SK-N-SH treated with all-trans-retinoic acid at 6 μM for 48 hours (cell line): ENCODE measurements around the gene MYO15B.

Experiments used
- ATAC-seq: fragments of 200-7000 bp; cut with Tn5 transposase; 3 replicates; pipeline ENCODE4 v1.9.1; 2020; ENCODE audit warnings: mild to moderate bottlenecking, moderate library complexity
- ARNTL ChIP-seq: fragments of 450-650 bp; formaldehyde crosslinking; IDR thresholded peaks from 2 replicates; pipeline ENCODE4 v1.5.0; 2020; ENCODE audit warnings: low read depth, mild to moderate bottlenecking, moderate library complexity, borderline replicate concordance
- BACH2 ChIP-seq: fragments of 250-450 bp; sonication (Bioruptor Pico); IDR thresholded peaks from 2 replicates; pipeline ENCODE4 v1.9.0; 2021; ENCODE audit warnings: mild to moderate bottlenecking, borderline replicate concordance
- CSDC2 ChIP-seq: fragments of 250-450 bp; sonication (Bioruptor Pico); IDR thresholded peaks from 2 replicates; pipeline ENCODE4 v1.5.0; 2020; ENCODE audit warnings: mild to moderate bottlenecking, moderate library complexity
- ESRRG ChIP-seq: fragments of 250-450 bp; sonication (Bioruptor Pico); IDR thresholded peaks from 2 replicates; pipeline ENCODE4 v1.6.1; 2021; ENCODE audit warnings: mild to moderate bottlenecking
- GLIS3 ChIP-seq: fragments of 250-450 bp; sonication (Bioruptor Pico); IDR thresholded peaks from 2 replicates; pipeline ENCODE4 v1.5.0; 2020; ENCODE audit warnings: mild to moderate bottlenecking, moderate library complexity
- ISL1 ChIP-seq: fragments of 250-450 bp; sonication (Bioruptor Pico); IDR thresholded peaks from 2 replicates; pipeline ENCODE4 v2.1.2; 2022; ENCODE audit warnings: mild to moderate bottlenecking, moderate library complexity
- OSR1 ChIP-seq: fragments of 250-450 bp; sonication (Bioruptor Pico); IDR thresholded peaks from 2 replicates; pipeline ENCODE4 v1.8.0; 2022; ENCODE audit warnings: moderate library complexity, mild to moderate bottlenecking, inconsistent platforms
- POU6F1 ChIP-seq: fragments of 250-450 bp; sonication (Bioruptor Pico); IDR thresholded peaks from 2 replicates; pipeline ENCODE4 v1.8.0; 2021; ENCODE audit warnings: low read depth, mild to moderate bottlenecking, moderate library complexity, borderline replicate concordance
- PPARA ChIP-seq: fragments of 250-450 bp; sonication (Bioruptor Pico); IDR thresholded peaks from 2 replicates; pipeline ENCODE4 v1.5.0; 2020; ENCODE audit warnings: mild to moderate bottlenecking, borderline replicate concordance
- RARB ChIP-seq: fragments of 250-450 bp; sonication (Bioruptor Pico); IDR thresholded peaks from 2 replicates; pipeline ENCODE4 v1.8.0; 2021; ENCODE audit warnings: mild to moderate bottlenecking, moderate library complexity
- SNAI2 ChIP-seq: fragments of 250-450 bp; sonication (Bioruptor Pico); IDR thresholded peaks from 2 replicates; pipeline ENCODE4 v1.5.0; 2020; ENCODE audit warnings: mild to moderate bottlenecking, moderate library complexity
- TCF4 ChIP-seq: fragments of 250-450 bp; sonication (Bioruptor Pico); IDR thresholded peaks from 2 replicates; pipeline ENCODE4 v1.8.0; 2021; ENCODE audit warnings: mild to moderate bottlenecking, moderate library complexity, borderline replicate concordance
- TOX ChIP-seq: fragments of 250-450 bp; sonication (Bioruptor Pico); IDR thresholded peaks from 2 replicates; pipeline ENCODE4 v1.8.0; 2021; ENCODE audit warnings: mild to moderate bottlenecking, moderate library complexity, borderline replicate concordance
- ZC3H10 ChIP-seq: fragments of 250-450 bp; sonication (Bioruptor Pico); IDR thresholded peaks from 2 replicates; pipeline ENCODE4 v1.5.1; 2021; ENCODE audit warnings: mild to moderate bottlenecking, moderate library complexity
- ZFP3 ChIP-seq: fragments of 250-450 bp; sonication (Bioruptor Pico); IDR thresholded peaks from 2 replicates; pipeline ENCODE4 v1.5.0; 2020; ENCODE audit warnings: mild to moderate bottlenecking, moderate library complexity
- ZNF565 ChIP-seq: fragments of 450-650 bp; formaldehyde crosslinking; conservative IDR thresholded peaks from 2 replicates; pipeline ENCODE4 v1.5.0; 2020; ENCODE audit warnings: low read depth, mild to moderate bottlenecking, moderate library complexity
- ZNF70 ChIP-seq: fragments of 450-650 bp; formaldehyde crosslinking; IDR thresholded peaks from 2 replicates; pipeline ENCODE4 v1.5.0; 2020; ENCODE audit warnings: mild to moderate bottlenecking, moderate library complexity
- ZNF8 ChIP-seq: fragments of 450-650 bp; formaldehyde crosslinking; IDR thresholded peaks from 2 replicates; pipeline ENCODE4 v1.5.0; 2020; ENCODE audit warnings: mild to moderate bottlenecking, moderate library complexity
- TF ChIP-seq, protein P1 (sequence below): fragments of 250-450 bp; sonication (Bioruptor Pico); IDR thresholded peaks from 2 replicates; pipeline ENCODE4 v1.5.0; 2020; ENCODE audit warnings: mild to moderate bottlenecking, moderate library complexity
- TF ChIP-seq, protein P2 (sequence below): fragments of 250-450 bp; sonication (Bioruptor Pico); IDR thresholded peaks from 2 replicates; pipeline ENCODE4 v1.5.1; 2020; ENCODE audit warnings: low read depth, mild to moderate bottlenecking, moderate library complexity

MYO15B gene

GRCh38 chr17:75649687-75650086 lies 62.1 kb downstream of the MYO15B start:
- no peak for ATAC-seq
- no peak for TF ChIP-seq ZNF565 (CRISPR knock-in tag)
- TF ChIP-seq ZFP3 (CRISPR knock-in tag): no peak
- no peak for TF ChIP-seq ZNF8 (CRISPR knock-in tag)
- no peak for TF ChIP-seq TCF4 (CRISPR knock-in tag)
- TF ChIP-seq ZC3H10 (CRISPR knock-in tag): no peak
- TF ChIP-seq ISL1: no peak
- TF ChIP-seq ZNF70 (CRISPR knock-in tag): no peak

- ATAC-seq: no peak
- TF ChIP-seq TCF4 (CRISPR knock-in tag) (no peak), RARB (CRISPR knock-in tag) (no peak), ZNF70 (CRISPR knock-in tag) (no peak), ZNF8 (CRISPR knock-in tag) (no peak)
Measured at GRCh38 chr17:75650874-75651273, 63.3 kb downstream of the MYO15B start.

DNA sequence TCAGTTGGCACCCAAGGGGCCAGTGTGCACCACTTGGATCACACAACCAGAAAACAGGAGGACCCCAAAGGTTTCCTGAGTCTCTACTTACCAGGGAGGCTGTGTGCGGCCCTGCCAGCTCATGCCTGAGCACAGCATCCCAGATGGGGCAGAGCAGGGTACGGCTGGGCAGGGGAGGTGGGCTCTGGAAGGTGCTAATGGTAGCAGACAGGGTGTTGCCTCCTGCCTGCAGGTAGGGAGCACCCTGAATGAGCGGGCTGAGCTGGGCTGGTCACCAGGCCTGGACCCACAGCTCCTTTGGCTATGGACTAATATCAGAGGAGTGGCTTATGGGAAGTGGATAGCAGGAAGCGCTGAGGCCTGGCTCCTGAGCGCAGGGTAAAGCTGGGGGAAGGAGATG lies 64.7 kb downstream of the MYO15B start:
- no peak for ATAC-seq
- TF ChIP-seq OSR1 (CRISPR knock-in tag): no peak
- TF ChIP-seq ARNTL (CRISPR knock-in tag): no peak
- no peak for TF ChIP-seq POU6F1 (CRISPR knock-in tag)
- TF ChIP-seq ZNF70 (CRISPR knock-in tag): no peak
- no peak for TF ChIP-seq SNAI2 (CRISPR knock-in tag)
- no peak for TF ChIP-seq ZC3H10 (CRISPR knock-in tag)
- no peak for TF ChIP-seq ZNF565 (CRISPR knock-in tag)
- no peak for TF ChIP-seq PPARA (CRISPR knock-in tag)
- TF ChIP-seq ISL1: no peak
- TF ChIP-seq ZFP3 (CRISPR knock-in tag): no peak
- TF ChIP-seq, protein P1, sequence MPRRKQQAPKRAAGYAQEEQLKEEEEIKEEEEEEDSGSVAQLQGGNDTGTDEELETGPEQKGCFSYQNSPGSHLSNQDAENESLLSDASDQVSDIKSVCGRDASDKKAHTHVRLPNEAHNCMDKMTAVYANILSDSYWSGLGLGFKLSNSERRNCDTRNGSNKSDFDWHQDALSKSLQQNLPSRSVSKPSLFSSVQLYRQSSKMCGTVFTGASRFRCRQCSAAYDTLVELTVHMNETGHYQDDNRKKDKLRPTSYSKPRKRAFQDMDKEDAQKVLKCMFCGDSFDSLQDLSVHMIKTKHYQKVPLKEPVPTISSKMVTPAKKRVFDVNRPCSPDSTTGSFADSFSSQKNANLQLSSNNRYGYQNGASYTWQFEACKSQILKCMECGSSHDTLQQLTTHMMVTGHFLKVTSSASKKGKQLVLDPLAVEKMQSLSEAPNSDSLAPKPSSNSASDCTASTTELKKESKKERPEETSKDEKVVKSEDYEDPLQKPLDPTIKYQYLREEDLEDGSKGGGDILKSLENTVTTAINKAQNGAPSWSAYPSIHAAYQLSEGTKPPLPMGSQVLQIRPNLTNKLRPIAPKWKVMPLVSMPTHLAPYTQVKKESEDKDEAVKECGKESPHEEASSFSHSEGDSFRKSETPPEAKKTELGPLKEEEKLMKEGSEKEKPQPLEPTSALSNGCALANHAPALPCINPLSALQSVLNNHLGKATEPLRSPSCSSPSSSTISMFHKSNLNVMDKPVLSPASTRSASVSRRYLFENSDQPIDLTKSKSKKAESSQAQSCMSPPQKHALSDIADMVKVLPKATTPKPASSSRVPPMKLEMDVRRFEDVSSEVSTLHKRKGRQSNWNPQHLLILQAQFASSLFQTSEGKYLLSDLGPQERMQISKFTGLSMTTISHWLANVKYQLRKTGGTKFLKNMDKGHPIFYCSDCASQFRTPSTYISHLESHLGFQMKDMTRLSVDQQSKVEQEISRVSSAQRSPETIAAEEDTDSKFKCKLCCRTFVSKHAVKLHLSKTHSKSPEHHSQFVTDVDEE (CRISPR knock-in tag): no peak

GRCh38 chr17:75652934-75653549 lies 65.4 kb downstream of the MYO15B start:
- no peak for TF ChIP-seq ZNF8 (CRISPR knock-in tag)
- TF ChIP-seq, all 23 proteins: peak for 0
- ATAC-seq: peak; percentile 93

- TF ChIP-seq ZNF70 (CRISPR knock-in tag): no peak
- peak; percentile 55 for ATAC-seq
Measured at GRCh38 chr17:75654176-75654575, 66.6 kb downstream of the MYO15B start.

- no peak for ATAC-seq
- TF ChIP-seq TOX (CRISPR knock-in tag): no peak
- TF ChIP-seq ZC3H10 (CRISPR knock-in tag): no peak
- TF ChIP-seq, protein P2, sequence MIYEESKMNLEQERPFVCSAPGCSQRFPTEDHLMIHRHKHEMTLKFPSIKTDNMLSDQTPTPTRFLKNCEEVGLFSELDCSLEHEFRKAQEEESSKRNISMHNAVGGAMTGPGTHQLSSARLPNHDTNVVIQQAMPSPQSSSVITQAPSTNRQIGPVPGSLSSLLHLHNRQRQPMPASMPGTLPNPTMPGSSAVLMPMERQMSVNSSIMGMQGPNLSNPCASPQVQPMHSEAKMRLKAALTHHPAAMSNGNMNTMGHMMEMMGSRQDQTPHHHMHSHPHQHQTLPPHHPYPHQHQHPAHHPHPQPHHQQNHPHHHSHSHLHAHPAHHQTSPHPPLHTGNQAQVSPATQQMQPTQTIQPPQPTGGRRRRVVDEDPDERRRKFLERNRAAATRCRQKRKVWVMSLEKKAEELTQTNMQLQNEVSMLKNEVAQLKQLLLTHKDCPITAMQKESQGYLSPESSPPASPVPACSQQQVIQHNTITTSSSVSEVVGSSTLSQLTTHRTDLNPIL (CRISPR knock-in tag): no peak
Measured at GRCh38 chr17:75658237-75658636, 70.6 kb downstream of the MYO15B start.

DNA sequence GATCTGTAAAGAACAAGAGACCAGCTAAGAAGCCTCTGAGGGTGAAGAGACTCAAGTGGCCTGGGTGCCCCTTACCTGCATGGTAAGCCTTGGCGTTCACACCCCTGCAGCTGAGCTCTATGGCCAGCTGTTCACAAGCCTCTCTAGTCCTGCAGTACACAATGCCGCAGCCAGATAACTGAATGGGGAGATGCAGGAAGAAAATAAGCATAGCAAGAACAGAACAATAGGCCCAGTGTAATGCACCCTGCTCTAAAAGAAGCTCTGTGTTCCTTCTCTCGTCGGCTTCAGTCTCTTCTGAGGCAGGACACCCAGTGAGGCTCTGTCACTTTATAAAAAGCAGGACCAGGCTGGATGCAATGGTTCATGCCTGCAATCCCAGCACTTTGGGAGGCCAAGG lies 73.9 kb downstream of the MYO15B start:
- no peak for ATAC-seq
- no peak for TF ChIP-seq TCF4 (CRISPR knock-in tag)
- no peak for TF ChIP-seq ZC3H10 (CRISPR knock-in tag)
- no peak for TF ChIP-seq TOX (CRISPR knock-in tag)
- TF ChIP-seq GLIS3 (CRISPR knock-in tag): no peak
- TF ChIP-seq CSDC2: no peak
- no peak for TF ChIP-seq ARNTL (CRISPR knock-in tag)
- TF ChIP-seq ESRRG (CRISPR knock-in tag): no peak
- TF ChIP-seq ZFP3 (CRISPR knock-in tag): no peak
- TF ChIP-seq SNAI2 (CRISPR knock-in tag): no peak
- no peak for TF ChIP-seq OSR1 (CRISPR knock-in tag)
- TF ChIP-seq, protein P2 (CRISPR knock-in tag): no peak
- TF ChIP-seq BACH2 (CRISPR knock-in tag): no peak
- no peak for TF ChIP-seq ZNF70 (CRISPR knock-in tag)
- TF ChIP-seq ZNF565 (CRISPR knock-in tag): no peak
- TF ChIP-seq RARB (CRISPR knock-in tag): no peak
- TF ChIP-seq ZNF8 (CRISPR knock-in tag): no peak
